ENCODE measurements around the gene DOCK8.

Gene DOCK8

GRCh38 chr9:304519-305185, 90.0 kb downstream of the DOCK8 start:
- Histone ChIP-seq H3K27ac (ENCODE audit: low read depth, low read length) (no peak overlapping the region), H3K27me3 (ENCODE audit: control insufficient read depth in 1 of 2, insufficient read depth in 2 of 2, low read length in 2 of 2) (no peaks in the 10 kb centered on the region), H3K9ac (ENCODE audit: low read depth in 1 of 2, low read length in 2 of 2) (no peak overlapping the region), H3K4me1 (ENCODE audit: control insufficient read depth in 1 of 2, insufficient read depth in 2 of 2, low read length in 2 of 2) (no peaks in the 10 kb centered on the region), H3K4me3 (ENCODE audit: low read depth in 1 of 2, low read length in 2 of 2) (no peak overlapping the region), H3K9me3 (ENCODE audit: control insufficient read depth in 1 of 2, low read length in 2 of 2) (no peaks in the 10 kb centered on the region), H3K36me3 (ENCODE audit: control insufficient read depth in 1 of 2, insufficient read depth in 2 of 2, low read length in 2 of 2) (no peaks in the 10 kb centered on the region)

- Histone ChIP-seq H3K27ac (ENCODE audit: low read depth, low read length) (no peak overlapping the region), H3K27me3 (ENCODE audit: control insufficient read depth in 1 of 2, insufficient read depth in 2 of 2, low read length in 2 of 2) (no peaks in the 10 kb centered on the region), H3K9ac (ENCODE audit: low read depth in 1 of 2, low read length in 2 of 2) (no peak overlapping the region), H3K4me3 (ENCODE audit: low read depth in 1 of 2, low read length in 2 of 2) (no peak overlapping the region), H3K36me3 (ENCODE audit: control insufficient read depth in 1 of 2, insufficient read depth in 2 of 2, low read length in 2 of 2) (peaks cover 0 to 2% of the 10 kb centered on the region in 2 donors), H3K9me3 (ENCODE audit: control insufficient read depth in 1 of 2, low read length in 2 of 2) (no peaks in the 10 kb centered on the region), H3K4me1 (ENCODE audit: control insufficient read depth in 1 of 2, insufficient read depth in 2 of 2, low read length in 2 of 2) (no peaks in the 10 kb centered on the region)
Observed at GRCh38 chr9:306907-307306, 92.2 kb downstream of the DOCK8 start.

- no peak overlapping the region for H3K27ac ChIP-seq (ENCODE audit: low read depth, low read length)
- H3K4me3 ChIP-seq (ENCODE audit: low read depth in 1 of 2, low read length in 2 of 2) = no peak overlapping the region
- H3K9ac ChIP-seq (ENCODE audit: low read depth in 1 of 2, low read length in 2 of 2) = no peak overlapping the region
- H3K4me1 ChIP-seq (ENCODE audit: control insufficient read depth in 1 of 2, insufficient read depth in 2 of 2, low read length in 2 of 2) = no peaks in the 10 kb centered on the region
- H3K9me3 ChIP-seq (ENCODE audit: control insufficient read depth in 1 of 2, low read length in 2 of 2) = no peaks in the 10 kb centered on the region
- H3K36me3 ChIP-seq (ENCODE audit: control insufficient read depth in 1 of 2, insufficient read depth in 2 of 2, low read length in 2 of 2) = peaks cover 7 to 18% of the 10 kb centered on the region in 2 donors
- no peaks in the 10 kb centered on the region for H3K27me3 ChIP-seq (ENCODE audit: control insufficient read depth in 1 of 2, insufficient read depth in 2 of 2, low read length in 2 of 2)
Observed at GRCh38 chr9:311841-312240, 97.2 kb downstream of the DOCK8 start.

GRCh38 chr9:312596-313320, 98.1 kb downstream of the DOCK8 start:
- Histone ChIP-seq H3K4me1 (ENCODE audit: control insufficient read depth in 1 of 2, insufficient read depth in 2 of 2, low read length in 2 of 2) (no peaks in the 10 kb centered on the region), H3K36me3 (ENCODE audit: control insufficient read depth in 1 of 2, insufficient read depth in 2 of 2, low read length in 2 of 2) (peaks cover 11 to 18% of the 10 kb centered on the region in 2 donors)

GRCh38 chr9:316382-316965, 101.8 kb downstream of the DOCK8 start:
- Histone ChIP-seq H3K36me3 (ENCODE audit: control insufficient read depth in 1 of 2, insufficient read depth in 2 of 2, low read length in 2 of 2) (peaks cover 17 to 22% of the 10 kb centered on the region in 2 donors), H3K4me3 (ENCODE audit: low read depth in 1 of 2, low read length in 2 of 2) (no peak overlapping the region), H3K27ac (ENCODE audit: low read depth, low read length) (no peak overlapping the region), H3K9ac (ENCODE audit: low read depth in 1 of 2, low read length in 2 of 2) (no peak overlapping the region), H3K4me1 (ENCODE audit: control insufficient read depth in 1 of 2, insufficient read depth in 2 of 2, low read length in 2 of 2) (no peaks in the 10 kb centered on the region), H3K27me3 (ENCODE audit: control insufficient read depth in 1 of 2, insufficient read depth in 2 of 2, low read length in 2 of 2) (no peaks in the 10 kb centered on the region), H3K9me3 (ENCODE audit: control insufficient read depth in 1 of 2, low read length in 2 of 2) (no peaks in the 10 kb centered on the region)

More at GRCh38 chr9:312596-313320, 98.1 kb downstream of the DOCK8 start:
- Histone ChIP-seq H3K9ac (ENCODE audit: low read depth in 1 of 2, low read length in 2 of 2) (no peak overlapping the region), H3K27ac (ENCODE audit: low read depth, low read length) (no peak overlapping the region), H3K27me3 (ENCODE audit: control insufficient read depth in 1 of 2, insufficient read depth in 2 of 2, low read length in 2 of 2) (no peaks in the 10 kb centered on the region), H3K4me3 (ENCODE audit: low read depth in 1 of 2, low read length in 2 of 2) (no peak overlapping the region), H3K9me3 (ENCODE audit: control insufficient read depth in 1 of 2, low read length in 2 of 2) (no peaks in the 10 kb centered on the region)

- H3K9ac ChIP-seq (ENCODE audit: low read depth in 1 of 2, low read length in 2 of 2) = no peak overlapping the region
Observed at GRCh38 chr9:318646-319045, 104.0 kb downstream of the DOCK8 start.

GRCh38 chr9:324971-325370, 110.3 kb downstream of the DOCK8 start:
- no peak overlapping the region for H3K9ac ChIP-seq (ENCODE audit: low read depth in 1 of 2, low read length in 2 of 2)
- H3K27ac ChIP-seq (ENCODE audit: low read depth, low read length) = no peak overlapping the region
- no peaks in the 10 kb centered on the region for H3K27me3 ChIP-seq (ENCODE audit: control insufficient read depth in 1 of 2, insufficient read depth in 2 of 2, low read length in 2 of 2)
- no peak overlapping the region for H3K4me3 ChIP-seq (ENCODE audit: low read depth in 1 of 2, low read length in 2 of 2)
- H3K36me3 ChIP-seq (ENCODE audit: control insufficient read depth in 1 of 2, insufficient read depth in 2 of 2, low read length in 2 of 2) = peaks cover 0 to 3% of the 10 kb centered on the region in 2 donors
- no peaks in the 10 kb centered on the region for H3K9me3 ChIP-seq (ENCODE audit: control insufficient read depth in 1 of 2, low read length in 2 of 2)
- H3K4me1 ChIP-seq (ENCODE audit: control insufficient read depth in 1 of 2, insufficient read depth in 2 of 2, low read length in 2 of 2) = no peaks in the 10 kb centered on the region

More at GRCh38 chr9:318646-319045, 104.0 kb downstream of the DOCK8 start:
- Histone ChIP-seq H3K9me3 (ENCODE audit: control insufficient read depth in 1 of 2, low read length in 2 of 2) (no peaks in the 10 kb centered on the region), H3K4me1 (ENCODE audit: control insufficient read depth in 1 of 2, insufficient read depth in 2 of 2, low read length in 2 of 2) (no peaks in the 10 kb centered on the region), H3K4me3 (ENCODE audit: low read depth in 1 of 2, low read length in 2 of 2) (no peak overlapping the region), H3K36me3 (ENCODE audit: control insufficient read depth in 1 of 2, insufficient read depth in 2 of 2, low read length in 2 of 2) (peaks cover 7 to 13% of the 10 kb centered on the region in 2 donors), H3K27me3 (ENCODE audit: control insufficient read depth in 1 of 2, insufficient read depth in 2 of 2, low read length in 2 of 2) (no peaks in the 10 kb centered on the region), H3K27ac (ENCODE audit: low read depth, low read length) (no peak overlapping the region)

- no peaks in the 10 kb centered on the region for H3K4me1 ChIP-seq (ENCODE audit: control insufficient read depth in 1 of 2, insufficient read depth in 2 of 2, low read length in 2 of 2)
- H3K27ac ChIP-seq (ENCODE audit: low read depth, low read length) = no peak overlapping the region
- no peak overlapping the region for H3K4me3 ChIP-seq (ENCODE audit: low read depth in 1 of 2, low read length in 2 of 2)
- H3K36me3 ChIP-seq (ENCODE audit: control insufficient read depth in 1 of 2, insufficient read depth in 2 of 2, low read length in 2 of 2) = peaks cover 0 to 3% of the 10 kb centered on the region in 2 donors
- no peaks in the 10 kb centered on the region for H3K9me3 ChIP-seq (ENCODE audit: control insufficient read depth in 1 of 2, low read length in 2 of 2)
- H3K27me3 ChIP-seq (ENCODE audit: control insufficient read depth in 1 of 2, insufficient read depth in 2 of 2, low read length in 2 of 2) = no peaks in the 10 kb centered on the region
- no peak overlapping the region for H3K9ac ChIP-seq (ENCODE audit: low read depth in 1 of 2, low read length in 2 of 2)
Observed at GRCh38 chr9:326667-327066, 112.0 kb downstream of the DOCK8 start.

GRCh38 chr9:328453-328852, 113.8 kb downstream of the DOCK8 start:
- Histone ChIP-seq H3K36me3 (ENCODE audit: control insufficient read depth in 1 of 2, insufficient read depth in 2 of 2, low read length in 2 of 2) (peaks cover 0 to 6% of the 10 kb centered on the region in 2 donors), H3K9me3 (ENCODE audit: control insufficient read depth in 1 of 2, low read length in 2 of 2) (no peaks in the 10 kb centered on the region), H3K4me1 (ENCODE audit: control insufficient read depth in 1 of 2, insufficient read depth in 2 of 2, low read length in 2 of 2) (no peaks in the 10 kb centered on the region), H3K9ac (ENCODE audit: low read depth in 1 of 2, low read length in 2 of 2) (no peak overlapping the region), H3K4me3 (ENCODE audit: low read depth in 1 of 2, low read length in 2 of 2) (no peak overlapping the region), H3K27me3 (ENCODE audit: control insufficient read depth in 1 of 2, insufficient read depth in 2 of 2, low read length in 2 of 2) (no peaks in the 10 kb centered on the region), H3K27ac (ENCODE audit: low read depth, low read length) (no peak overlapping the region)

- Histone ChIP-seq H3K27ac (ENCODE audit: low read depth, low read length) (no peak overlapping the region), H3K36me3 (ENCODE audit: control insufficient read depth in 1 of 2, insufficient read depth in 2 of 2, low read length in 2 of 2) (peaks cover 0 to 12% of the 10 kb centered on the region in 2 donors), H3K9me3 (ENCODE audit: control insufficient read depth in 1 of 2, low read length in 2 of 2) (no peaks in the 10 kb centered on the region), H3K4me3 (ENCODE audit: low read depth in 1 of 2, low read length in 2 of 2) (no peak overlapping the region), H3K9ac (ENCODE audit: low read depth in 1 of 2, low read length in 2 of 2) (no peak overlapping the region), H3K4me1 (ENCODE audit: control insufficient read depth in 1 of 2, insufficient read depth in 2 of 2, low read length in 2 of 2) (no peaks in the 10 kb centered on the region), H3K27me3 (ENCODE audit: control insufficient read depth in 1 of 2, insufficient read depth in 2 of 2, low read length in 2 of 2) (no peaks in the 10 kb centered on the region)
Observed at GRCh38 chr9:331197-331596, 116.5 kb downstream of the DOCK8 start.
